ENCODE results near the gene FAM117A.
"Not testable (repeated sequence)": the region's sequence is repeated elsewhere in the genome, so short reads cannot be mapped to it uniquely, and the experiment has no call there.

FAM117A gene

DNA sequence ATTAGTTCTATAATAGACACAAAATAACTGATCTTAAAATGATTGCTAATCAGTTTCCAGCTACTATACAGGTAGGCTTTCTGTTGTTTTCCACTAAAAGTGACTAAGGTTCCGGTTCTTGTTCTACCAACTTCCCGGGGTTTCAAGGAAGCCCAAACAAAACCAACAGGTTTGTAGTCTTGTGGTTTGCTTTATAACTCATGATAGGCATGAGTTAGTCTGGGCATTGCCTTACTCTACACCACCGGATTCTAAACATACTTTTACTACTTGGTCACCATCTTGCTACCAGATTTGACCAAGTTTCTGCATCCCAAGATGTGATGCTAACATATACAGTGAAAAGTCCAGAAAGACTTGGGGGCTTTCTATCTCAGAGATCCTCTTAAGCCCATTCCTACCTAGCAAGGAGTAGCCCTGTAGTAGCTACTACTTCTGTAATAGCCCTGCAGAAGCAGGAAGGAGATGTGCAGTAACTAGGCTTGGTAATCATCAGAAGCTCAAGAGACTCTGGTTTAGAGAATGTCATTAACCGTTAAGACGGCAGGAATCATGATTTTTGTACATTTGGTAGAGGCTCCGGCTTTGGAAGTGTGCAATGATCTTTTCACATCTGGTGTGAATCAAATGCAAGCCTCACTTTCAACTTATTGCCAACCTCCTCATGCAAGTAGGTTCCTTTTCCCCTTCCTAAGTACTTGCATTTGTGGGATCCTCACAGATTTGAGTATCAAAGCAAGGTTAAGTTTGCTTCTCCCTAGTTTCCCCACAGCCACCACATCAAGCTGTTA is 1.6 kb downstream of the FAM117A start:
- no peak for DNase-seq (ENCODE audit: low read depth in 2 of 2)

DNA sequence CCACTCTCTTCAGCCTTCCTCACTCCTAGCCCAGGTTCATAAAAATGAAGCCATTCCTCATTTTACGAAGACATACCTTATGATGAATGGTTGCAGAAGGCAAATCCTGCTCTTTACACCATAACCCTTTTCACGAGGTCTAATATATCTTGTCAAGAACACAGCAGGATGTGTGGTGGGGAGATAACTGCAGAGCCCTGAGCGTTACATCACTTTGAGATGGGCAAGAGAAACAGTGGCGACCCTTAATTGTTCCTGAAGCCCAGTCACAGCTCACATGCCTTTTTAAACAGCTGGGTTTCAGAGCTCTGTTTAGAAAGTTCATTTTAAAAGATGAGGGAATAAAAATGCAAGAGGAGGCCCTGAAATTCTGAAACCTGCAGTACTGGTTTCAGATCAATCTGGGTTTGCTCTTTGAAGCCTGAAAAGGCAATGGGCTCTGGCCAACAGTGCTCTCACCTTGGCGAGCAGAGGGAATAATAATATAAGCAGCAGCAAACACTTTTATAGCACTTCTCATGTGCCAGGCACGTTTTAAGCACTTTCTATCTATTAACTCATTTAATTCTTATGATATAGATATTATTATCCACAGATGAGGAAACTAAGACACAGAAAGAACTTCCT is 2.9 kb downstream of the FAM117A start:
- DNase-seq (ENCODE audit: low read depth in 2 of 2): no peak

DNA sequence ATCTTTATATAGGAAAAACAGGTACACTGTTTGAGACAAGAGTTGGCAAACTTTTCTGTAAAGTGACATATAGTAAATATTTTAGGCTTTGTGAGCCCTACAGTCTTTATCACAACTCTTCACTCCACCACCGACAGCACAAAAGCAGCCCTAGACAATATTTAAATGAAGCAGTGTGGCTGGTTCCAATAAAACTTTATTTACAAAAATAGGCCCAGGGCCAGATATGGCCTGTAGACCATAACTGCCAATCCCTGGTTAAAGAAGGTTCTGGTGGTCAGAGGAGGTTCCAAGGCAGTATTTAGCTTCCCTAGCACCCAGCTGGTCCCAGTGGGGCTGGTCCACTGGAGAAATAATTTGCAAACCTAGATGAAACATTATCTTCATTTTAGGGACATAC is 3.6 kb downstream of the FAM117A start:
- DNase-seq (ENCODE audit: low read depth in 2 of 2): no peak

DNA sequence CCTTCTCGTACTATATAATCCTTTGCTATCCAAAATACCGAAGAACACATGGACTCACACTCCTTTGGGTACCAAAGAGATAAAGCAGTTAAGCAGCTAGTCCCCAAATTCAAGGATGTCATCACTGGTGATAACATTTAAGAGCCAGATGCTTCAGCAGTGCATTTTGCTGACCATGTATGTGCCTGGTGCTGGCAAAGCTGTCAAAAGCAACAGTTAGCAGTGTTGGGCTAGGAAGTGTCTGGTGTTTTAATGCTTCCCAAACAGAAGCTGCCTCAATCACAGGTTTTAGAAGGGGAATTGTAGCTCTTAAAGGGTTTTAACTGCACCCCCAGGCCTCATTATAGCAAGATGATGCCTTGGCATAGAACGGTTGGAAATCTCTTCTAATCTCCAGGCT is 4.7 kb downstream of the FAM117A start:
- no peak for DNase-seq (ENCODE audit: low read depth in 2 of 2)

DNA sequence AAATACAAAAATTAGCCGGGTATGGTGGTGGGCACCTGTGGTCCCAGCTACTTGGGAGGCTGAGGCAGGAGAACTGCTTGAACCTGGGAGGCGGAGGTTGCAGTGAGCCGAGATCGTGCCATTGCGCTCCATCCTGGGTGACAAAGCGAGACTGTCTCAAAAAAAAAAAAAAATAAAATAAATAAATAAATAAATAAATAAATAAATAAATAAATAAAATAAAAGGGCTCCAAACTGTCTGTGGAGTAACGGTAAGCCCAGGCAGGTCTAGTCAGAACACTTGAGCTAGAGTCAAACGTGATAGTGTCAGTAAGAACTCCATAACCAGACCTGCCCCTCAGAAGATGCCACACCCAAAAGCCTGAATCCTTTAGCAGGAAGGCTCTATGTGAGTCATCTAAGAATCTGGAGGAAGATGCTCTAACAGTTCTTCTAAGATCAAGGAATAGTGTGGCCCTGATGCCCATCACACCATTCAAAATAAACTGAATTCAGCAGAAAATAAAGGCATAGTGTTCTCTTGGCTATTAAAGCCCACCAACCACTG is 5.4 kb downstream of the FAM117A start:
- DNase-seq (ENCODE audit: low read depth in 2 of 2): not testable (repeated sequence)

DNA sequence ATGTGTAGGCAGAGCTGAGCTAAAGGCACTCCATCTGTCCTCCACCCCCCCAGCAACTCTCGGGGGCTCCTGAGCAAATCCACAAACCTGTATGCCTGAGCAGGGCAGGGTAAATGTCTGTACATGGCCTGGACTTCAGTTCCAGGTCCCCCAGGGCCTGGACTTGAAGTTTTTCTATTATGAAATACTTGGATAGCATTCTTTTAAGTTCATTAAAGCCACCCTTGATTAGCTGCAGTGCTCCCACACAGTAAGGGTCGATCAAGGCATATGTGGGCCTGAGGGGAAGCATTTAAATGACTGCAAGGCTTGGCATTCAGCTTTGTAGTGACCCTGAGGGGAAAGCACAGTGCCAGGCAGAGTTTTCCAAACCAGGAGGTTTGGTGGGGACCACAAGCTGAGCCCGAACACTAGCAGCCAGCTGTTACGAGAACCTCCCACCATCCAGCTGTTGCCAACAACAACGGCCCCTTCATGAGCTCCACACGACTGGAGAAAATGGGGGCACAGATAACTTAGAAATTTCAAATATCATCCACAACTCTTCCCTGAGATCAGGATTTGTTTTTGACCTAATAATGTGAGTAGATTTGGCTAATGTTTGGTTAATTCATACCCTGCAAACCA is 6.7 kb downstream of the FAM117A start:
- no peak for DNase-seq (ENCODE audit: low read depth in 2 of 2)

DNA sequence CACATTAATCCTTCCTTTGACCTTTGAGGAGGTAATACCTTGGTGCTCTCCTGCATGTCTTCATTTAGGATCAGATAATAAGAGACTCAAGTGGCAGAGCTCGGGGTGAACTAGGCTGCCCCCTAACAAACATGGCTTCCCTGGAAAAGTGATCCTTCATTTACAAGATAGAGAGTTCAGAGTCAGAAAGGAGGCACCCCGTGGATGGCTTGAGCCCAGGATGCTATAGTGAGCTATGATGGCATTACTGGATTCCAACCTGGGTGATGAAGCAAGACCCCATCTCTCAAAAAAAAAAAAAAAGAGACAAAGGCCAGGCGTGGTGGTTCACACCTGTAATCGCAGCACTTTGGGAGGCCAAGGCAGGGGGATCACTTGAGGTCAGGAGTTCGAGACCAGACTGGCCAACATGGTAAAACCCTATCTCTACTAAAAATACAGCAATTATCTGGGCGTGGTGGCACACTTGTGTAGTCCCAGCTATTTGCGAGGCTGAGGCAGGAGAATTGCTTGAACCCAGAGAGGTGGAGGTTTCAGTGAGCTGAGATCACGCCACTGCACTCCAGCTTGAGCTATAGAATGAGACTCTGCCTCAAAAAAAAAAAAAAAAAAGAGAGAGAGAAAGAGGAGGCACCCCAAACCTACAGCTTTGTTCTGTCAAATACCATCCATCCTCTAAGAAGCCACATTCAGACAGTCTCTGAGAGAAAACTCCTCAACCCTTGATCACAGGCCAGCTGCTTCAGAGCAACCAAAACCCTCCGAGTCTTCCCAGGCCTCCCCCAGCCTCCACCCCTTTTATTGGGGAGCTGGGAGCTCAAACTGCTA is 7.4 kb downstream of the FAM117A start:
- DNase-seq (ENCODE audit: low read depth in 2 of 2): no peak

DNA sequence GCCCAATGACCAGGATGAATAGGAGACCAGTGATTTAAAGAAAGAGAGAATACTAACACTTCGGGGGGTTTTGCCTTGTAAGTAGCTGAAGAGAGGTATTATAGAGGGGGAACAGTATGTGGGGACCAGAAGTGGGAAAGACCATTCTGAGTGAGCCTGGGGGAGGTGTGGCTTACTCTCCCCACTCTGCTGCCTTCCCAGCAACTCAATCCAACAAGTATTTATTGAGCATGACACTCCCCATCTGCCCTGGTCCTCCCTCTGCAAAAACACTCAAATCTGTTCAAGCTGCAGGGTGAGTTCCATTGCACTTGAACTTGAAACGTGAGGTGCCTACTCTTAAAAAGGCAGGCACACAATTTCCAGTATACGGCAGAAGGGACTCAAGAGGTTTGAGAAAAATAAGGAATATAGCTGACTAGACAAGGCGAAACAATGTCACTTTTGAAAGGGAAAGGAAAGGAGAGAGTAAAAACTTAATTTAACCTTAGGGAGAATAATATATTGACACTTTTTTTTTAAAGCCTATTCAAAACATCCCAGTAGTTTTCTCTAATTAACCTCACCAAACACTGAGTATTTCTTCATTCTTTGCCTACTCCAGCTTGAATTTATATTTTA is 8.2 kb downstream of the FAM117A start:
- no peak for DNase-seq (ENCODE audit: low read depth in 2 of 2)

DNA sequence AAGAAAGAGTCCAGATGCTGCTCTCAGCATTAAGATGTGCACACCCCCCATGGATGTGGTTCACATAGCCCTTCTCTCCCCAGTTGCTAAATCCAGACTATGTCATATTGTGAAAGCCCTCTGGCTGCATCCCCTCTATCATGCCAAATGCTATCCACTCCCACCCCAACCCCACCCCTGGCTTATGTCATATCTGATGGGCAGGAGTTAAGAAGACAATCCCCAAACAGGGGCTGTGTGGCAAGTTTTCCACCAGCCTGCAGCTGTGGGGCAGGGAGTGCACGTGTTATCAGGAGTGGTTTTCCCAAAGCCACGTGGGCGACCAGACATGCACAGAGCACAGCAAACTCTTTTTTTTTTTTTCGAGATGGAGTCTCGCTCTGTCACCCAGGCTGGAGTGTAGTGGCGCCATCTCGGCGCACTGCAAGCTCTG is 10.0 kb downstream of the FAM117A start:
- DNase-seq (ENCODE audit: low read depth in 2 of 2): no peak

DNA sequence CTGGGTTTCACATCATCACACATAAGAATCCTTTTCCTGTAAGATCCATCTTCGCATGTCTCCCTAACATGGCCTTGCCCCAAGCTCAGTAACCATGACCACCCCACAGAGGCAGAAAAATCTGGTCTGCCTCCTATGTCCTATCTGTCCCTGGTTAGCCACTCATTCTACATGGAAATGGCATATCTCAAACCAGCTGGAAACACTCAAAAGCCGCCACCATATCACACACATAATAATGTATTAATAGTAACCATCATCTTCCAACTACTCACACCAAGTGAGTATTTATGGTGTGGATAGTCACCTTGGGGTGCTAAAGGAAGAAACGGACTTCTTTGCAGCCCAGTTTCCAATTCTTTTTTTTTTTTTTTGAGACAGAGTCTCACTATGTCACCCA is 11.4 kb downstream of the FAM117A start:
- DNase-seq (ENCODE audit: low read depth in 2 of 2): no peak

DNA sequence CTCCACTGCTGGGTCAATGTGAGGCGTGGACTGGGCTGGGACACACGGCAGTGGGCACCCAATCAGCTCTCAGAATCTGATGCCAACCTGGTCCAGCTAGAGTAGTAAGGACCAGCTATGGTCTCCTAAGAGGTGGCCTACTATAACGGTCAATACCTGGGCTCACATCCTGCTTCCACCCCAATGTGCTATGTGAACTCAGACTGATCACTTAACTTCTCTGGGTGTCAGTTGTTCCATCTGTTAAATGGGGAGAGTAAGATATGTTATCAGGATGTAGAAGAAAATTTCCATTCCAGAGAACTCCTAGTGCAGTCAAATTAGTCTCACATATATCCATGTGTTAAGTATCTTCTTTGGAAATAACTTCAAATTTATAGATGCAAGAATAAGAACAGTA is 14.2 kb downstream of the FAM117A start:
- no peak for DNase-seq (ENCODE audit: low read depth in 2 of 2)

DNA sequence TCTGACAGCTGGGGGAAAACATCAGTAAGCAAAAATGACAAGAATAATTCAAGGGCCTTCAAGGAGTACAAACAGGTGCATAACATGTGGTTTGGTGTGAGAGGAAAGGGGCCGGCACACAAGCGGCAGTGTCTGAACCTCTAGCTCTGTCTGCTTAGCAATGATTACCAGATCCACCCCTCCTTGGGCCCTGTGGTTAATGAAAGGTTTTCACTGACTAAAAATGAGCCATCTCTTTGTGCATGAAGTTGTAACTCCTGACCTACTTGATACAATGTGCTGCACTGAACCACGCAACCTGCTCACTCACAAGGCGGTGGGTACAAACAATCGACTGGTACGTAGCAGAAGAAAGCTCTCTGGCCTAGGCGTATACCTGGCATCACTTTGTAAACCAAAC is 15.1 kb downstream of the FAM117A start:
- peak; percentile 47 to 55 for DNase-seq (ENCODE audit: low read depth in 2 of 2)

DNA sequence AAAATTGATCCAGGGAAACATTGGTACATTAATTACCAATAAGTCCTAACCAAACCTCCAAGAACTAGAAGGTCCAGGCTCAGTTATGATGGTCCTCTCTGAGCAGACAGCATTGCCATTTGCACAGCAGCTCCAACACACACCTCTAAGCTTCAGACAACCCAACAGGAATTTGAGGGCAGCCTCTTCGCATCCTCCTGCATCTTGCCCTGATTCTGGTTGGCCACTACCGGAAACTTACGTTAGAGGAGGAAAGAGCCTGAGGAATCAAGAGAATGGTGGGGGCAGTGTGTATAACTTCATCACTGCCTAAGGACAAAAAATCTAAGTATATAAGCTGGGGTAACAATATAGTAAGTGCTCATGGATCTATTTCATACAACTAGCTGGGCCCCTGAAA is 15.7 kb downstream of the FAM117A start:
- DNase-seq (ENCODE audit: low read depth in 2 of 2): no peak

DNA sequence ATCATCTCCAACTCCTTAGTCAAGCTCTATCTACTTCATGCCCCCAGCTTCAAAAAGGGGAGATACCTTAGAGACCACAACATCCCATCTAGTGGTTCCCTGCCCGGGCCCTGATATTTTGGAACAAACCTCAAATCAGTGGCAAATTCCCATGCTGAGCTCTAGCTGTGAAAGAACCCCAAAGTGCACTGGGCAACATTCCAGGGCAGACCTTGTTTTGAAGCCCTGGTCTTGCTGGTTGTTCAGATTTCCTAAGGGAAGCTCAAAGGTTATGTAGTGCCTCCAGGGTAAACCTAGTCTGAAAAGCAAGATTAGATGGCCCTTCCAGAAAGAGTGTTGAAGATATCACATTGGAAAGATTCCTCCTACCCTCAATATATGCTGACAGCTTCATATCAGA is 16.3 kb downstream of the FAM117A start:
- no peak for DNase-seq (ENCODE audit: low read depth in 2 of 2)

DNA sequence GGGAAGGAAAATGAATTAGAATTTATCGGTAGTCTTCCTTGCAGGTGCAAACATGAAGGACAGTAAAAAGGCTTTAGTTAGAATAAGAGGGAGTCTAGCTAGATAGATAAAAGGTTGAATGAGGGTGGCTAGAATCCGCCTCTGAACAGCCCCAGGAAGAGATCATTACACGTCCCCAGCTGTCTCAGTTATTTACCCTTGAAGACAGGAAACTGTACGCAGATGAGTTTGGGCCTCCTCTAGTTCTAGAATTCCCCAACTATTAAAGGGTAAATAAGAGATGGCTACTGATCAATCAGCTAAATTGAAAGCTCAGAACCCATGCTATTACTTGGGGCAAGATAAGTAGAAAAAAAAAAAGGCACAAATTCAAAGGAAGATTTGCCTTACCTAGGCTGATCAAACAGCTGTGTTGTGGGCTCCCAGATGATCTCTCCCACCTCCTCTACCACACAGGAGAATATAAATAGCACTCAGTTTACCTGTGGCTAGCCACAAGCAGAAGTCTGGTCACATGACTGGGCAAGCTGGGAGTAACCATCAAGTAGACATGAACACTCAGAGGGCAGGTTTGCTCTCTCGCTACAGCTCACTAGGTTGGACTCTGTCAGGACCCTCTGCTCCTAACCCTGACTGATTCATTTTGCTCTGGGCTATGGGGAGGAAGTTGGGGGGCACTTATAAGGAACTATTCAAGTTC is 17.0 kb downstream of the FAM117A start:
- DNase-seq (ENCODE audit: low read depth in 2 of 2): no peak

DNA sequence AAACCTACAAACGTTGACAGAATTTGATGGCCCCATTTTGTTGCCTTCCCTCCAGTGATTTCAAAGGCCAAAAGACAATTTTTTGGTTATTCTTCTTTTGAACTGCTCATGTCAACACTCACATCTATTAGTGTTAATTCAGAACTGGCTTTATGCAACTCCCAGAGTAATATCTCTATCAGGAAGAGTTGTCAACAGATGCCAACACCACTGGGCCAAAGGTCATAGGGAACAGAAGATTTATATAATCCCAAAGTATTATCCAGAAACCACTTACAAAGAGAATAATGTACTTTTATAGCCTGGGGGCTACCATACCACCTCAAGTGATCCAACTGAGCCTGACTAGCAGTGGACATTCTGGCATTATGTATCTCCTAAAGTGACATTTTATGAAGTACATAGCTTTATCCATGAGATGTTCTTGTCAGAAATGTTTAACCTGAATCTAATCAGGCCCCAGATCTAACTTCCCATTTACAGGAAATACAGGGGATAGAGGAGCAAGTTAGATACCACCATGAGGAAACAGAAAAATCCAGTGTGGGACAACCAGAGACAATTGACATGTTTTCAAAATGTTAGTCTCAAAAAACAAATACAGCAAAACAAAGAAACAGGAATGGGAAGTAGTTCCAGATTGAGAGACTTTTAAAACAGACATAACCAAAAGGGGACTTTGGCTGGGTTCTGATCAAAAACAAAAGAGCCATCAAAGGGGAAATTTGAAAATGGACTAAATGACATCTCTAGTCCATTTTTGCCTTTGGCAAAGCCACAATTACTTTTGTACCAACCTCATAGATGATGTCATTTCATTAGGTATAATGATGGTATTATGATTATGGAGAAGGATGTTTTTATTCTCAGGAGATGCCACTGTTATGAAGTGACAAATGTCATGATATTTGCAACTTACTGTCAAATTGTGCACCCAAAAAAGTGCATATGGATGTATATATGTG is 18.5 kb downstream of the FAM117A start:
- DNase-seq (ENCODE audit: low read depth in 2 of 2): no peak

DNA sequence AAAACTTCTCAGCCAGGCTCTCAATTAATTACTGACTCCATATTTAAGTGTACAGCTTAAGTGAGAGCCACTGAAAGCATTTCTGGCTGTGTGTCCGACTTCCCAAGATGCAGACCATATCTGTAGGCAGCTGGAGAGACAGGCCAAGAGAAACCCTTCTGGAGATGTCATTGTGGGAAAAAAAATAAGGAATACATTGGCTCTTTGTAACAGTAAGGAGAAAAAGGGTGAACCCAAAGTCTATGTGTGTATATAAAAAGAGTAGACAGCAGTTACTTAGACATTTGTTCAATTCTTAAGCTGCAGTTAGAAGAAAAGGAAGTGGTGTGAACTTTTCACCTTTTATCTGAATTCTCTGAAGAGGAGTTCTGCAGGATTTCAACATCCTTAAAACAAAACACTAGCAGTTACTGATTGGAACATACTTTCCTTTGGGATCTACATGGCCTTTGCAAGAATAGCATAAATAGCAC is 21.7 kb downstream of the FAM117A start:
- DNase-seq (ENCODE audit: low read depth in 2 of 2): no peak

DNA sequence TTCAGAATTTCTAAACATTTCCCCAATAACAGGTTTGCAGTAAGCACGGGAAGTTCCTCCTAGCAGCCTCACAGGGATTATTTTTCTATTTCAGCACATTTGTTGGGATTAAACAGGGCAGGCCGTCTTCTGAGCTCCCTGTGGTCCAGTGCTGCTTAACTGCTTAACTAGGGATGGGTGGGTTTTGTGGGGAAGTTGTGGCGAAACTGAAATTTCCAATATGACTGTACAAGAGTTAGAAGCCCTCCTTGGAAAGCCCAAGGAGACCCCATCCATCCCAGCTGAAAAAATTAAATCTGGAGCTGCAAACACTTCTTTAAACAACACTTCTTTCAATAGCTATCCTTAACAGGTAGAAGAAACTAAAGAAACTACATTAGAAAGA is 22.2 kb downstream of the FAM117A start:
- no peak for DNase-seq (ENCODE audit: low read depth in 2 of 2)

DNA sequence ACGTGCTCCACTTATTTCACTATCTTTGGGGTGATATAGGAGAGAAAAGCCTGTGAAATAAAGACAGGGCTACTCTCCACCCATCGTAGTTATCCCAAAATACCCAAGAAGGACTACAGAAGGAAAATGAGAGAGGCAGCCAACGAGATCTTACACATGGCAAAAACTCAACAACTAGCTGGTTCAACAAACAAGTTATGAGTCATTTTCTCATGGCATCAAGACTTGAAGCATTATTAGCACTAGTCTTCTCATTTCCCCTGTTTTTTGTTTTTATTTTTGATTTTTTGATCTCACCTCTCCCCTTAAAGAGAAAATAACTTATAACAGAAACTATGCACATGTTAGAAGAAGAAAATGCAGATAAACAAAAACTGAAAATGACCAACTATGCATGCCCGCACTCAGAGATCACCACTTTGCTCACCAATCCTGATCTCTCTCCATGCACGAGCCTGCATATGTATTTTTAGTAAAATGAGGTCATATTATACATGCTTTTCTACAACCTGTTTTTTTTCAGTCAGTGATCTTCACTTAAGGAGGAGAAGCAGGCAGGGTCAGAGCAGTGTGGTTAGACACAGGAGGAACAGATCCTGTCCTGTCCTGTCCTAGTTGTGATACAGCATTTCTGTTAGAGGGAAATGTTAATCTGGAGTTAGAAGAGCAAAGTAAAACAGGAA is 22.8 kb downstream of the FAM117A start:
- no peak for DNase-seq (ENCODE audit: low read depth in 2 of 2)

All from stimulated activated CD8-positive, alpha-beta memory T cell treated with anti-CD3 and anti-CD28 coated beads, Interleukin-15, amount 100 ng/mL, for 48 hours (primary cell).